HG03196 (cell line): ENCODE data around the gene C14orf39.
"Not testable (repeated sequence)": the region's sequence is repeated elsewhere in the genome, so short reads cannot be mapped to it uniquely, and the experiment has no call there.

Experiments used
- ATAC-seq: cut with Tn5 transposase; IDR thresholded peaks from one replicate; pipeline ENCODE4 v1.9.1; 2021; ENCODE audit not compliant: unreplicated experiment

The C14orf39 gene

GRCh38 chr14:60490270-60490669 lies 4.4 kb upstream of the C14orf39 start:
- ATAC-seq = no peak

- ATAC-seq = no peak
Measured at GRCh38 chr14:60488175-60488574, 2.3 kb upstream of the C14orf39 start.

GRCh38 chr14:60487211-60487610 lies 1.3 kb upstream of the C14orf39 start:
- ATAC-seq = no peak

DNA sequence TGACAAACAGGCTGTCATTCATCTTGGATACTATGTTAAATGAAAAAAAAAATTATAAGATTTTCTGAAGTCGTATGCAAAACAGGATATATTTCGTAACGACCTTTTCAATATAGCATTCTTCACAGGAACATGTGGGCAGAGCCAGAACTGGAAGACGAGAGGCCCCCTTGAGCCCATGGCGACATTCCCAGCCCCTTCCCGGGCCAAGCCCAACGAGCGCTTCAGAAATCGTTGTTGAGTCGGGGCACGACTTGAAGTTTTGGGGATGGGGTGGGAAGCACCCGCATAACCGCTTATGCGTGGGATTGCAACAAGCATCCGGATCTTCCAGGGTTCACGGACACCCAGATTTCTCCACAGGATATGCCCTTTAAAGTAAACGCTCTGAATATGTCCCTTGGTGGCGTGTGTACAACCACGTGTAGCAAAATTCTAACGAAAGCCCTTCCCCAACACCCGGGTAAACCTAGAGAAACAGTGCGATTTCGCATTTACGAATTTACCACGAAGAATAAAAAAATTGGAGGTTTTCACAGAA lies 736 bp downstream of the C14orf39 start:
- ATAC-seq = no peak

DNA sequence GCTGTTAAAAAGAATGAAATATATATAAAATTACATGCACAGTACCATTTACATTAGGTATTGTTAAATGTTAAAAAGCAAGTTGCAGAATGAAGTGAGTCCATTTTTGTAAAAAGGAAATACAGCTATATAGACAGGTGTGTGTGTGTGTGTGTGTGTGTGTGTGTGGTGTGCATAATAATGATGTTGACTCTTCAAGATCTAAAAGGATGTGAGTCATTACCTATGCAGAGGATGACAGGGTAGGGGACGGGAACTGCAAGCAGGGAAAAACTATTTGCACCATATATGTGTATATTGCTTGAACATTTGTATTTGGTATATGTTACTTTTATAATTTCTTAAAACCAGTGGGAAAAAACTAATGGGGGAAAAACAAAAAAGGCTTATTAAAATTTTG lies 3.1 kb downstream of the C14orf39 start:
- ATAC-seq = no peak

DNA sequence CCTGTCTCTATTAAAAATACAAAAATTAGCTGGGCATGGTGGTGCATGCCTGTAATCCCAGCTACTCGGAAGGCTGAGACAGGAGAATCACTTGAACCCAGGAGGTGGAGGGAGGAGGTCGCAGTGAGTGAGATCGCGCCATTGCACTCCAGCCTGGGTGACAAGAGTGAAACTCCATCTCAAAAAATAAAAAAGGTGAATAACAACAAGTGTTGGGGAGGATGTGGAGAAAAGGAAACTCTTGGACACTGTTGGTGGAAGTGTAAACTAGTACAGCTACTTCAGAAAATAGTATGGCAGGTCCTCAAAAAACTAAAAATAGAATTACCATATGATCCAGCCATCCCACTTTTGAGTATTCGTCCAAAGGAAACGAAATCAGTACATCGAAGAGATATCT lies 5.6 kb downstream of the C14orf39 start:
- ATAC-seq = not testable (repeated sequence)

DNA sequence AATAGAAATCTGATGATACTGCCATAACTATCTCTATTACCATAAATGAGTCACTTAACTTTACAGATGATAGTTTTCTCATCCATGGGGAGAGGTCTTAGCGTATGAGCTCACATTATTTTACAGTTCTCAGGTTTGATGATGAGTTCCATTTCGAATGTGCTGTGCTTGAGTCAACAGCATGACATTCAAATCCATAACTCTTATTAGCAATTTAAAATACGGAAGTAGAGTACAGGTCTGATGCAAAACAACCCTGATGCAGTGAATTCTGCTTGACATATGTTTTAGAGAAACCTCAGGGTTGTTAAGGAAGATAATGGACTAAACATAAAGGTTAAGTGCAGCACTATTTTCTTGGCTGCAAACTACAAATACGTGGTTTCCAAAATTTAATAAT lies 30.0 kb downstream of the C14orf39 start:
- no peak for ATAC-seq

GRCh38 chr14:60430276-60430675 lies 55.6 kb downstream of the C14orf39 start:
- no peak for ATAC-seq

DNA sequence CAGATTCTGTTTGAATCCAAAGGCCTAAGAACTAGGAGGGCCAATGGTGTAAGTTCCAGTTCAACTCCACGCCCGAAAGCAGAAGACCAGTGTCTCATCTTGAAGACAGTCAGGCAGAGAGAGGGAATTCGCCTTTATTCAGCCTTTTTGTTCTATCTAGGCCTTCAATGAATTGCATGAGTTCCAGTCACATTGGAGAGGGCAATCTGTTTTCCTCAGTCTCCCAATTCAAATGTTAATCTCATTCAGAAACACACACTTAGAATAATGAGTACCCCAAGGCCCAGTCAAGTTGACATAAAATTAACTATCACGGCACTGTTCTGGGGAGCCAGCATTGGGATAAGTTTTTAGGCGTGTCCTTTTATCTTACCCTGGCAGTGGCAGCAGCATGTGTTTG lies 65.8 kb downstream of the C14orf39 start:
- ATAC-seq = no peak

DNA sequence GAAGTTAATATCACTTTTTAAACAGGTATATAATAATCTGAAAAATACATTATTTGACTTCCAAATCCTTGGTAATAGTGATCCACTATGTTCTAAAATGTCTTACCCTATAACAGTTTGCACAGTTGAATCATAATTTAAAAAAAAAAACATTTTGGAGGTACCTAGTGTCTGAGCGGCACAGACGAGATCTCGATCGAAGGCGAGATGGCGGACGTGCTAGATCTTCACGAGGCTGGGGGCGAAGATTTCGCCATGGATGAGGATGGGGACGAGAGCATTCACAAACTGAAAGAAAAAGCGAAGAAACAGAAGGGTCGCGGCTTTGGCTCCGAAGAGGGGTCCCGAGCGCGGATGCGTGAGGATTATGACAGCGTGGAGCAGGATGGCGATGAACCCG lies 88.3 kb downstream of the C14orf39 start:
- ATAC-seq = not testable (repeated sequence)

- no peak for ATAC-seq
Measured at GRCh38 chr14:60396718-60397343, 89.0 kb downstream of the C14orf39 start.
